Hepatocyte (in vitro differentiated cells): Measurements from ENCODE around the gene PRKAG2. TPM values are rescaled to one million over a fixed set of nuclear protein-coding genes. Genes with fewer than 3 reads are reported as not detected.

Experiments
- DNase-seq: peaks from one replicate; pipeline ENCODE4 v3.0.0-alpha.2; 2016; ENCODE audit warnings: low spot score
- H2AFZ ChIP-seq: fragments of 200-600 bp; sonication (generic); 2 replicates; pipeline ENCODE4 v1.6.0; 2016; ENCODE audit warnings: antibody characterized with exemption, mild to moderate bottlenecking
- H3K27ac ChIP-seq: fragments of 200-600 bp; sonication (generic); 2 replicates; pipeline ENCODE4 v1.5.1; 2016; ENCODE audit warnings: mild to moderate bottlenecking
- H3K27me3 ChIP-seq: fragments of 200-600 bp; sonication (generic); 2 replicates; pipeline ENCODE4 v1.6.1; 2016
- H3K36me3 ChIP-seq: fragments of 200-600 bp; sonication (generic); replicated peaks from 2 replicates; pipeline ENCODE4 v1.5.1; 2016; ENCODE audit warnings: low read depth; ENCODE audit not compliant: insufficient read depth
- H3K4me1 ChIP-seq: fragments of 200-600 bp; sonication (generic); 2 replicates; pipeline ENCODE4 v1.5.1; 2016; ENCODE audit warnings: mild to moderate bottlenecking, moderate library complexity; ENCODE audit not compliant: insufficient read depth
- H3K4me2 ChIP-seq: fragments of 200-600 bp; sonication (generic); 2 replicates; pipeline ENCODE4 v1.6.0; 2016
- H3K4me3 ChIP-seq: fragments of 200-600 bp; sonication (generic); 2 replicates; pipeline ENCODE4 v1.5.1; 2016; ENCODE audit warnings: mild to moderate bottlenecking
- H3K79me2 ChIP-seq: fragments of 200-600 bp; sonication (generic); 2 replicates; pipeline ENCODE4 v1.6.0; 2017; ENCODE audit warnings: mild to moderate bottlenecking
- H3K9me2 ChIP-seq: fragments of 200-600 bp; sonication (generic); replicated peaks from 2 replicates; pipeline ENCODE4 v1.6.0; 2017; ENCODE audit warnings: mild to moderate bottlenecking; ENCODE audit not compliant: insufficient read depth
- H3K9me3 ChIP-seq: fragments of 200-600 bp; sonication (generic); 2 replicates; pipeline ENCODE4 v1.5.1; 2016; ENCODE audit warnings: low read depth, mild to moderate bottlenecking
- H4K20me1 ChIP-seq: fragments of 200-600 bp; sonication (generic); 2 replicates; pipeline ENCODE4 v1.6.0; 2016; ENCODE audit warnings: mild to moderate bottlenecking; ENCODE audit not compliant: insufficient read depth, poor library complexity, severe bottlenecking
- EZH2 ChIP-seq: fragments of 200-600 bp; sonication (generic); IDR thresholded peaks from 2 replicates; pipeline ENCODE4 v1.6.1; 2016; ENCODE audit warnings: antibody characterized with exemption, mild to moderate bottlenecking, borderline replicate concordance
- EZH2phosphoT487 ChIP-seq: fragments of 200-600 bp; sonication (generic); IDR thresholded peaks from one replicate; pipeline ENCODE4 v1.6.1; 2018; ENCODE audit warnings: antibody characterized with exemption, mild to moderate bottlenecking, low read depth, moderate library complexity; ENCODE audit not compliant: unreplicated experiment, severe bottlenecking
- WGBS: methylation state at CpG from one replicate; pipeline ENCODE4 v1.1.6; 2016; ENCODE audit warnings: low lambda C conversion rate; ENCODE audit errors: missing lambda C conversion rate; 5-methylcytosine and 5-hydroxymethylcytosine counted together
- polyA plus RNA-seq: library from polyadenylated mRNA; unstranded; fragments of >200 nt; fragmentation: Nextera tagmentation; extraction: Ambion mirVana; gene quantifications from 2 replicates; pipeline ENCODE4 v1.2.1, GENCODE V29; 2016
- total RNA-seq: library from RNA; depleted of rRNA; stranded (reverse); fragments of >200 nt; gene quantifications from 2 replicates; pipeline ENCODE4 v1.2.3, GENCODE V29; 2014
- TF ChIP-seq, protein P1 (sequence below): fragments of 200-600 bp; sonication (generic); IDR thresholded peaks from 2 replicates; pipeline ENCODE4 v1.5.1; 2016; ENCODE audit warnings: antibody characterized with exemption, mild to moderate bottlenecking; ENCODE audit not compliant: poor library complexity

Gene PRKAG2
- total and polyA plus RNA-seq, 2 experiments from 2014 or later = 17.8 to 23.4 TPM

GRCh38 chr7:151689196-151689971 lies 187.5 kb downstream of the PRKAG2 start:
- TF ChIP-seq EZH2phosphoT487 = no peak
- TF ChIP-seq EZH2 = no peak
- TF ChIP-seq, protein P1, sequence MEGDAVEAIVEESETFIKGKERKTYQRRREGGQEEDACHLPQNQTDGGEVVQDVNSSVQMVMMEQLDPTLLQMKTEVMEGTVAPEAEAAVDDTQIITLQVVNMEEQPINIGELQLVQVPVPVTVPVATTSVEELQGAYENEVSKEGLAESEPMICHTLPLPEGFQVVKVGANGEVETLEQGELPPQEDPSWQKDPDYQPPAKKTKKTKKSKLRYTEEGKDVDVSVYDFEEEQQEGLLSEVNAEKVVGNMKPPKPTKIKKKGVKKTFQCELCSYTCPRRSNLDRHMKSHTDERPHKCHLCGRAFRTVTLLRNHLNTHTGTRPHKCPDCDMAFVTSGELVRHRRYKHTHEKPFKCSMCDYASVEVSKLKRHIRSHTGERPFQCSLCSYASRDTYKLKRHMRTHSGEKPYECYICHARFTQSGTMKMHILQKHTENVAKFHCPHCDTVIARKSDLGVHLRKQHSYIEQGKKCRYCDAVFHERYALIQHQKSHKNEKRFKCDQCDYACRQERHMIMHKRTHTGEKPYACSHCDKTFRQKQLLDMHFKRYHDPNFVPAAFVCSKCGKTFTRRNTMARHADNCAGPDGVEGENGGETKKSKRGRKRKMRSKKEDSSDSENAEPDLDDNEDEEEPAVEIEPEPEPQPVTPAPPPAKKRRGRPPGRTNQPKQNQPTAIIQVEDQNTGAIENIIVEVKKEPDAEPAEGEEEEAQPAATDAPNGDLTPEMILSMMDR = no peak
- H3K27ac ChIP-seq = no peak overlapping the region
- 85% methylated on average over 22 of the region's 22 CpGs for WGBS
- H3K9me3 ChIP-seq = no peaks in the 10 kb centered on the region
- no peak overlapping the region for H3K4me2 ChIP-seq
- no peaks in the 10 kb centered on the region for H4K20me1 ChIP-seq
- H3K36me3 ChIP-seq = no peaks in the 10 kb centered on the region
- no peaks in the 10 kb centered on the region for H3K9me2 ChIP-seq
- no peak for DNase-seq
- H3K79me2 ChIP-seq = no peaks in the 10 kb centered on the region
- H2AFZ ChIP-seq = no peak overlapping the region
- H3K4me3 ChIP-seq = no peak overlapping the region
- no peaks in the 10 kb centered on the region for H3K27me3 ChIP-seq
- H3K4me1 ChIP-seq = peaks cover 41% of the 10 kb centered on the region

- TF ChIP-seq EZH2phosphoT487 = no peak
- TF ChIP-seq, protein P1 = no peak
- TF ChIP-seq EZH2 = no peak
Measured at GRCh38 chr7:151688236-151688780, 188.6 kb downstream of the PRKAG2 start.

DNA sequence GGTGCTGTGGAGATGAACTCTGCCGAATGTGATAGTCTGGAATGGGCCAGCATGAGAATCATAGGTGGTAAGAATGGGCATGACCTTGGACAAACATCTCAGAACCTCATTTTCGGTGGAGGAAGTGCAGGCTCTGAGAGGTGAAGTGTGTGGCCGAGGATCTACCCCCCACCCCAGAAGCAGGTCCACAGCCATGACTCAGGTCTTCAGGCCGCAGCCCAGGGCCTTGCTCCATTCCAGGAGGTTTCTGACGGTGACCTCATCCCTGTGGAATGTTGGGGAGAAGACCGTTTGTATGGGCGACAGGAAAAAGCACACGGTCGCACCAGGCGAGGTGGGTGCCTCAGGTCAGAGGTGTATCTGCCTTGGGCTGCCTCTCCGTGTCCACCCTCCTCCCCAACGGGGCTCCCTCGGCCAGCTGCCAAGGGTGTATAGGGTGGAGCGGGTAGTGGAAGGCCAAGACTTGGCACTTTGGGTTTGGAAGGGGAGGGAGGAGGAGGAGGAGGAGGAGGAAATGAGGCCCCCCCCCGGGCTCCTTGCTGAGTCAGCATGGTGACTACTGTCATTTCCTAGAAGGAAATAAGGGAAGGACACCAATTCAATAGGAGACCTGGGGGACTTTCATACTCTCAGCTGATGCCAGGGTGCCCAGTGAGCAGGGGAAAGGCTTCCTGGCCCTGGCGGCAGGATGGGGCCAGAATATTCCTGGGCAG lies 189.2 kb downstream of the PRKAG2 start:
- H3K4me2 ChIP-seq = no peak overlapping the region
- peak; percentile 88 for DNase-seq
- no peak overlapping the region for H3K4me3 ChIP-seq

More at GRCh38 chr7:151688236-151688780, 188.6 kb downstream of the PRKAG2 start:
- no peak for DNase-seq
- Histone ChIP-seq H3K4me2 (no peak overlapping the region), H2AFZ (no peak overlapping the region), H4K20me1 (no peaks in the 10 kb centered on the region), H3K4me1 (peaks cover 41% of the 10 kb centered on the region), H3K4me3 (no peak overlapping the region), H3K9me3 (no peaks in the 10 kb centered on the region), H3K79me2 (no peaks in the 10 kb centered on the region), H3K27me3 (no peaks in the 10 kb centered on the region), H3K36me3 (no peaks in the 10 kb centered on the region), H3K9me2 (no peaks in the 10 kb centered on the region), H3K27ac (peak overlapping the region; percentile 73)
- WGBS = 90% methylated on average over 19 of the region's 19 CpGs

More for the DNA sequence above, 189.2 kb downstream of the PRKAG2 start:
- Histone ChIP-seq H3K27ac (peak overlapping the region; percentile 73), H3K36me3 (no peaks in the 10 kb centered on the region), H2AFZ (no peak overlapping the region), H4K20me1 (no peaks in the 10 kb centered on the region), H3K4me1 (peaks cover 36% of the 10 kb centered on the region), H3K79me2 (no peaks in the 10 kb centered on the region), H3K9me3 (no peaks in the 10 kb centered on the region), H3K27me3 (no peaks in the 10 kb centered on the region), H3K9me2 (no peaks in the 10 kb centered on the region)
- TF ChIP-seq EZH2phosphoT487 (no peak), EZH2 (no peak)
- TF ChIP-seq, protein P1 = no peak
- 49% methylated on average over 16 of the region's 16 CpGs for WGBS
